ENCODE data around the gene PPM1D.
A peak's percentile ranks its signal among the peaks of the same experiment; 100 is the strongest.

The PPM1D gene

DNA sequence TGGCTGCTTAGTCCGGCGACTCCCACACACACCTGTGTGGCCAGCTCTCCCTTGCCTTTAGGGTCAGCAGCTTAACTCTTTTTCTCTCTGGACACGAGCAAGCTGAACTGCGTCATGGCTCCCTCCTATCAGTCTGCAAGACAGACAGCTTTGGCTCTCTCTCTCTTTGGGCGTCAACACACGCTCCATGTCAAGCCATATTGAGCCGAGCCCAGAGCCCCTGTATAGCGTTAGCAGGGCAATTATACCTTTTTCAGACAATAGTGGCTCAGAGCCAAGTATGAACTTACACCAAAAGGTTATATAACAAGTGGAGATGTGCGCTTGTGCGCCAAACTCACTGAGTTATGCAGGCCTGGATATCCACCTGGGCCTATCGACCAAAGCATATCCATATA, 39.1 kb upstream of the PPM1D start:
- TF ChIP-seq, protein P1, sequence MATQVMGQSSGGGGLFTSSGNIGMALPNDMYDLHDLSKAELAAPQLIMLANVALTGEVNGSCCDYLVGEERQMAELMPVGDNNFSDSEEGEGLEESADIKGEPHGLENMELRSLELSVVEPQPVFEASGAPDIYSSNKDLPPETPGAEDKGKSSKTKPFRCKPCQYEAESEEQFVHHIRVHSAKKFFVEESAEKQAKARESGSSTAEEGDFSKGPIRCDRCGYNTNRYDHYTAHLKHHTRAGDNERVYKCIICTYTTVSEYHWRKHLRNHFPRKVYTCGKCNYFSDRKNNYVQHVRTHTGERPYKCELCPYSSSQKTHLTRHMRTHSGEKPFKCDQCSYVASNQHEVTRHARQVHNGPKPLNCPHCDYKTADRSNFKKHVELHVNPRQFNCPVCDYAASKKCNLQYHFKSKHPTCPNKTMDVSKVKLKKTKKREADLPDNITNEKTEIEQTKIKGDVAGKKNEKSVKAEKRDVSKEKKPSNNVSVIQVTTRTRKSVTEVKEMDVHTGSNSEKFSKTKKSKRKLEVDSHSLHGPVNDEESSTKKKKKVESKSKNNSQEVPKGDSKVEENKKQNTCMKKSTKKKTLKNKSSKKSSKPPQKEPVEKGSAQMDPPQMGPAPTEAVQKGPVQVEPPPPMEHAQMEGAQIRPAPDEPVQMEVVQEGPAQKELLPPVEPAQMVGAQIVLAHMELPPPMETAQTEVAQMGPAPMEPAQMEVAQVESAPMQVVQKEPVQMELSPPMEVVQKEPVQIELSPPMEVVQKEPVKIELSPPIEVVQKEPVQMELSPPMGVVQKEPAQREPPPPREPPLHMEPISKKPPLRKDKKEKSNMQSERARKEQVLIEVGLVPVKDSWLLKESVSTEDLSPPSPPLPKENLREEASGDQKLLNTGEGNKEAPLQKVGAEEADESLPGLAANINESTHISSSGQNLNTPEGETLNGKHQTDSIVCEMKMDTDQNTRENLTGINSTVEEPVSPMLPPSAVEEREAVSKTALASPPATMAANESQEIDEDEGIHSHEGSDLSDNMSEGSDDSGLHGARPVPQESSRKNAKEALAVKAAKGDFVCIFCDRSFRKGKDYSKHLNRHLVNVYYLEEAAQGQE (IDR thresholded peaks at IDR 0.05; ENCODE audit: insufficient replicate concordance, low read depth): no peak
- no peak for DNase-seq (ENCODE audit: low read depth in 1 of 2, low spot score in 1 of 2)
- no peak overlapping the region for H3K4me3 ChIP-seq (replicated peaks; ENCODE audit: insufficient read depth, low read length)

DNA sequence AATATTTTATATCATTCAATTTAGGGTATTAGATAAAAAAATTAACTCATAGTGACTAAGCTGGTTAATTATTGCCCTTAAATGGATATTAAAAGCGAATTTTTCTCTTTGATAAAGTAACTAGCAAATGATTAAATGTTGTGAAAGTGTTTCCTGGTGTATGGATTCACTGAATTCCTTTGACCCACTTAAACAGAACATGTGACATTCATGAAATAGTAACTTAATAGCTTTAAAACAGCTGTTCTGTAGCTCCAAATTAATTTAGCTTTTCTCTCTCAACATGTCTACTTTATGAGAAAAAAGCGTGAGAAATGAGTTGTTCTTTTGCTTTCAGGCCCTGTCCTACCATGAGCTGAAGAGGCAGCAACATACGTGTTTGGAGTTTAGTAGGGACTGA, 37.6 kb upstream of the PPM1D start:
- DNase-seq (ENCODE audit: low read depth in 1 of 2, low spot score in 1 of 2): no peak
- Histone ChIP-seq H3K27ac (replicated peaks) (no peak overlapping the region), H3K4me3 (replicated peaks; ENCODE audit: insufficient read depth, low read length) (no peak overlapping the region), H3K27me3 (ENCODE audit: insufficient read depth, poor library complexity, severe bottlenecking) (no peaks in the 10 kb centered on the region)
- TF ChIP-seq GABPA (IDR thresholded peaks at IDR 0.05; ENCODE audit: low read depth): no peak

More for the DNA sequence above, 39.1 kb upstream of the PPM1D start:
- no peak overlapping the region for H3K27ac ChIP-seq (replicated peaks)
- no peaks in the 10 kb centered on the region for H3K27me3 ChIP-seq (ENCODE audit: insufficient read depth, poor library complexity, severe bottlenecking)

DNA sequence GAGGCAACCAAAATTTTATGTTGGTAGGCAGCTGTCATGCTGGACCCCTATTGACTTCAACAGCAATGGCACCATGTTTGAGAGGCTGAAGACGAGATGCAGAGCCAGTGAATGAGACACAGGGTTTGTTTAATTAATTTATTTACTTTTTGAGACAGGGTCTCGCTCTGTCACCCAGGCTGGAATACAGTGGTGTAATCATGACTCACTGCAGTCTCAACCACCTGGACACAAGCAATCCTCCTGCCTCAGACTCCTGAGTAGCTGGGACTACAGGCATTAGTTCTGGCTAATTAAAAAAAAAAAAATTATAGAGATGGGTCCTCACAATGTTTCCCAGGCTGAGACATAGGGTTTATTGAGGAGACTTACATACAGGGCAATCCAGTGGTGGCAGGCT, 36.2 kb upstream of the PPM1D start:
- Histone ChIP-seq H3K4me3 (replicated peaks; ENCODE audit: insufficient read depth, low read length) (no peak overlapping the region), H3K27me3 (ENCODE audit: insufficient read depth, poor library complexity, severe bottlenecking) (no peaks in the 10 kb centered on the region), H3K27ac (replicated peaks) (no peak overlapping the region)
- TF ChIP-seq, protein P2, sequence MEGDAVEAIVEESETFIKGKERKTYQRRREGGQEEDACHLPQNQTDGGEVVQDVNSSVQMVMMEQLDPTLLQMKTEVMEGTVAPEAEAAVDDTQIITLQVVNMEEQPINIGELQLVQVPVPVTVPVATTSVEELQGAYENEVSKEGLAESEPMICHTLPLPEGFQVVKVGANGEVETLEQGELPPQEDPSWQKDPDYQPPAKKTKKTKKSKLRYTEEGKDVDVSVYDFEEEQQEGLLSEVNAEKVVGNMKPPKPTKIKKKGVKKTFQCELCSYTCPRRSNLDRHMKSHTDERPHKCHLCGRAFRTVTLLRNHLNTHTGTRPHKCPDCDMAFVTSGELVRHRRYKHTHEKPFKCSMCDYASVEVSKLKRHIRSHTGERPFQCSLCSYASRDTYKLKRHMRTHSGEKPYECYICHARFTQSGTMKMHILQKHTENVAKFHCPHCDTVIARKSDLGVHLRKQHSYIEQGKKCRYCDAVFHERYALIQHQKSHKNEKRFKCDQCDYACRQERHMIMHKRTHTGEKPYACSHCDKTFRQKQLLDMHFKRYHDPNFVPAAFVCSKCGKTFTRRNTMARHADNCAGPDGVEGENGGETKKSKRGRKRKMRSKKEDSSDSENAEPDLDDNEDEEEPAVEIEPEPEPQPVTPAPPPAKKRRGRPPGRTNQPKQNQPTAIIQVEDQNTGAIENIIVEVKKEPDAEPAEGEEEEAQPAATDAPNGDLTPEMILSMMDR (IDR thresholded peaks at IDR 0.05; ENCODE audit: insufficient read depth, low read length): no peak
- TF ChIP-seq SPI1 (IDR thresholded peaks at IDR 0.05; ENCODE audit: borderline replicate concordance, low read depth): no peak
- no peak for DNase-seq (ENCODE audit: low read depth in 1 of 2, low spot score in 1 of 2)

DNA sequence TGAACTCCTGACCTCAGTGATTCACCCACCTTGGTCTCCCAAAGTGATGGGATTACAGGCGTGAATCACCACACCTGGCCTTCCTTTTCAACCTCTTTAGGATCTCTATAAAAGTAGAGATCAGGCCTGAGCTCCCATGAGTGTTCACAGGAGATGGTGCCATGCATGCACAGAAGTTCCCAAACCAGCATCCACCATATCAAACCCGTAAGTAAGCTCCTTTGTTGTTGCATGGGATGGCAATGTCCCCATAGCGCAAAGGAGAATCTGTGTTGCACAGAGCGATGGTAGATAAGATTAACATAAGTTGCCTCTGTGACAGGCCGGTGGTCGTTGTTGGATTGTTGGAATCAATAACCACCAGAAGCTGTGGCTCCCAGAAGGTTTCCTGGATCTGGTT, 34.8 kb upstream of the PPM1D start:
- Histone ChIP-seq H3K27me3 (ENCODE audit: insufficient read depth, poor library complexity, severe bottlenecking) (no peaks in the 10 kb centered on the region), H3K27ac (replicated peaks) (no peak overlapping the region), H3K4me3 (replicated peaks; ENCODE audit: insufficient read depth, low read length) (no peak overlapping the region)
- TF ChIP-seq SPI1 (IDR thresholded peaks at IDR 0.05; ENCODE audit: borderline replicate concordance, low read depth) (no peak), GABPA (IDR thresholded peaks at IDR 0.05; ENCODE audit: low read depth) (no peak)
- DNase-seq (ENCODE audit: low read depth in 1 of 2, low spot score in 1 of 2): no peak

DNA sequence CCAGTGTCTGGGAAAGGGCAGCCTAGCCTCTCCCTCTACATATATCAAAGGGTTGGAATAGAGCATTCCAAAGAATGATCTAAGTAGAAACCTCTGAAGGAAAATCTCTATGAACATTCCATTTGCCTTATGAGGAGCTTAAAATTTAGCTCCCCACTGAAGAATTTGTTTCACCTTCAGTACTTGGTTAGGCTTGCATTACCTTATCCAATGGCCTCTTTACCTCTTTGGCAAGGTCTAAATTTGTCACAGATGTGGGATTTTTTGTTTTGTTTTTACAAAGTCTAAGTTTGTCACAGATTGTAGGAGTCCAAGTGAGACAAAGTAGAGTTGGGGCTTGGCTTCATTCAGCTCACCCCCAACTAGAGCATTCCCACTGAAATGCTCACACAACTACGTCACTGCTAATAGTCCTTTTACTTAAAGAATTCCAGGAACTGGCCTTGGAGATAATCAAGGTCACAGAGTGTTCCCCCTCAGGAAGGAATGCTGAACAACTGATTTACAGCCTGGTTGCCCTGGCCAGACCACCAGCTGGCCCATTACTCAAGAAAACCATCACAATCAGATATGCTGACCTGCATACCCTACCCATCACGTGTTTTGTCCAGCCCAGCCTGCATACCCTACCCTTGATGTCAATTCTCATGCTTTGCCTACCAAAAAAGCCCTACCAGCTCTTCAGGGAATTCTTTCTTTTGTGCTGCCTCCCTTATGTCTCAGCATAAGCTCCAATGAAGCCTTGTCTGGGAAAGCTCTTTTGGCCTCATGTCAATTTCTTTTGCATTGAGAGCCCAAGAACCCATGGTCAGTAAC, 26.5 kb upstream of the PPM1D start:
- no peak for TF ChIP-seq POLR2AphosphoS5 (IDR thresholded peaks at IDR 0.05; ENCODE audit: low read depth)
- no peak overlapping the region for H3K27ac ChIP-seq (replicated peaks)
- H3K27me3 ChIP-seq (ENCODE audit: insufficient read depth, poor library complexity, severe bottlenecking): no peaks in the 10 kb centered on the region
- no peak overlapping the region for H3K4me3 ChIP-seq (replicated peaks; ENCODE audit: insufficient read depth, low read length)
- no peak for DNase-seq (ENCODE audit: low read depth in 1 of 2, low spot score in 1 of 2)

DNA sequence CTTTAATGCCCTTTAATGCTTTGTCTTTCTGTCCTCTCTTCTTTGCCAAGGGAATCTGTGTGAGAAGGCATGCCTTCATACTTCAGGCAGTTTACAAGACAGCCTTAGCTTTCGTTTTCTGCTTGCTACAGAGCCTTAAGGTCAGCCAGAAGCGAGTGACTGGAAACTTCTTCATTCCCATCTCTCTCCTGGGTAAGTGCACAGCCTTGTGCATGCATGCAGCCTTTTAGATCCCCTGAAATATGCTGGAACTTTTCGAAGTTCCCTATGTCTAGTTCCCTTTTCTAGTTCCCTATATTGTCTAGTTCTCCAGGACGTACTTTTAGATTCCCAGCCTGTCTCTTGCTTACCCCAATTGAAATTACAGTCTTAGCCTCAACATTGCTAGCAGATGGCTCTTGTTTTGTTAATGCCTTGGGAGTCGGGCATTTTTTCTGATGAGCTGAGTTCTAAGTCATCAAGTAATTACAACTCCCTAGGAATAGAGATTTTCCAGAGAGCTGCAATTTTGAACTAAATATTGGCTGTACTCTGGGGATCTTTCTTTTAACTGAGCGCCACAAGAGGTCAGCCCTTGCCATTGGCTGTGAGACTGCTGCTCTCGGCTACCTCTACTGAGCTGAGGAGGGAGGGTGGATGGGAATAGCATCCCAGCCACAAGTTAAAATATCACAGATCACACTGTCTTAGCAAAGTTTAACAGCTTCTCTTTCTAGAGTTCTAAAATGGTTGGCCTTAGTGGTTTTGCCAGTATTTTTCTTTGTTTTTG, 22.7 kb upstream of the PPM1D start:
- DNase-seq (ENCODE audit: low read depth in 1 of 2, low spot score in 1 of 2): peak in 1 of 2 experiments; percentile 53
- no peak overlapping the region for H3K4me3 ChIP-seq (replicated peaks; ENCODE audit: insufficient read depth, low read length)
- no peak; the same call in 1 of the 2 replicates for TF ChIP-seq SPI1 (IDR thresholded peaks at IDR 0.05; ENCODE audit: borderline replicate concordance, low read depth)
- TF ChIP-seq POLR2AphosphoS5 (IDR thresholded peaks at IDR 0.05; ENCODE audit: low read depth): no peak
- TF ChIP-seq, protein P2 (IDR thresholded peaks at IDR 0.05; ENCODE audit: insufficient read depth, low read length): no peak
- no peak for TF ChIP-seq GABPA (IDR thresholded peaks at IDR 0.05; ENCODE audit: low read depth)
- TF ChIP-seq, protein P1 (IDR thresholded peaks at IDR 0.05; ENCODE audit: insufficient replicate concordance, low read depth): no peak
- H3K27me3 ChIP-seq (ENCODE audit: insufficient read depth, poor library complexity, severe bottlenecking): no peaks in the 10 kb centered on the region
- H3K27ac ChIP-seq (replicated peaks): no peak overlapping the region
